CD4-positive, alpha-beta memory T cell (primary cell): Measurements from ENCODE around the gene MAST4. TPM values are rescaled to one million over a fixed set of nuclear protein-coding genes. Genes with fewer than 3 reads are reported as not detected.

Source experiments
- CTCF ChIA-PET: fragments of 350-600 bp; sonication (Branson Sonifier 250); formaldehyde crosslinking; loops from one replicate; lab custom pipeline; 2021; ENCODE audit warnings: inconsistent platforms; ENCODE audit not compliant: partially characterized antibody; lab: Charles Lee
- POLR2A ChIA-PET: fragments of 350-600 bp; sonication (Branson Sonifier 250); formaldehyde crosslinking; loops from one replicate; lab custom pipeline; 2021; ENCODE audit not compliant: partially characterized antibody; lab: Charles Lee
- DNase-seq, 5 donors: peaks; one replicate each; pipeline versions ENCODE4 v3.0.0 to v3.0.0-alpha.2; 2020 to 2022; ENCODE audit warnings: mixed read lengths in 1 of 5
- H3K27ac ChIP-seq: one replicate; pipeline ENCODE4 v1.7.0; 2013; ENCODE audit warnings: low read depth, low read length
- H3K27me3 ChIP-seq: 2 replicates; pipeline ENCODE4 v1.7.0; 2013; ENCODE audit warnings: mild to moderate bottlenecking, low read length, moderate library complexity; ENCODE audit not compliant: insufficient read depth
- H3K36me3 ChIP-seq: 2 replicates; pipeline ENCODE4 v1.7.0; 2013; ENCODE audit warnings: mild to moderate bottlenecking, low read length, moderate library complexity; ENCODE audit not compliant: insufficient read depth
- H3K4me1 ChIP-seq: 2 replicates; pipeline ENCODE4 v1.7.0; 2013; ENCODE audit warnings: mild to moderate bottlenecking, low read length, moderate library complexity; ENCODE audit not compliant: insufficient read depth
- H3K4me3 ChIP-seq, 2 donors: one replicate each; pipeline ENCODE4 v1.7.0; 2013; ENCODE audit warnings: low read length in 2 of 2, mild to moderate bottlenecking in 1 of 2
- H3K9me3 ChIP-seq, 2 donors: one replicate each; pipeline ENCODE4 v1.7.0; 2013; ENCODE audit warnings: low read length in 2 of 2, control low read depth in 1 of 2; ENCODE audit not compliant: control insufficient read depth in 1 of 2
- H3K27ac Mint-ChIP-seq, 7 donors: one replicate each; pipeline ENCODE4 v1.8.0; 2020 to 2021; ENCODE audit warnings: mixed read lengths in 7 of 7, mild to moderate bottlenecking in 6 of 7, inconsistent platforms in 3 of 7, moderate library complexity in 3 of 7
- H3K27me3 Mint-ChIP-seq, 2 donors: one replicate each; pipeline ENCODE4 v1.8.0; 2020 to 2021; ENCODE audit warnings: mixed read lengths in 2 of 2
- H3K36me3 Mint-ChIP-seq, 2 donors: one replicate each; pipeline ENCODE4 v1.8.0; 2020 to 2021; ENCODE audit warnings: mixed read lengths in 2 of 2, inconsistent platforms in 1 of 2, mild to moderate bottlenecking in 1 of 2
- H3K4me1 Mint-ChIP-seq, 4 donors: one replicate each; pipeline ENCODE4 v1.8.0; 2020 to 2021; ENCODE audit warnings: mixed read lengths in 4 of 4, mild to moderate bottlenecking in 1 of 4
- H3K4me3 Mint-ChIP-seq, 8 donors: one replicate each; pipeline ENCODE4 v1.8.0; 2020 to 2021; ENCODE audit warnings: mixed read lengths in 8 of 8, mild to moderate bottlenecking in 7 of 8, moderate library complexity in 6 of 8, inconsistent platforms in 3 of 8
- H3K9me3 Mint-ChIP-seq, 8 donors: one replicate each; pipeline ENCODE4 v1.8.0; 2020 to 2021; ENCODE audit warnings: mixed read lengths in 8 of 8, mild to moderate bottlenecking in 5 of 8, inconsistent platforms in 3 of 8, moderate library complexity in 1 of 8
- intact Hi-C: fragments of 100-400 bp; cut with micrococcal nuclease; formaldehyde crosslinking; loops from one replicate; pipeline ENCODE4 v1.15.1; 2023
- polyA plus RNA-seq, 2 donors: library from polyadenylated mRNA; unstranded; fragments of 300-500 nt; fragmentation: Illumina TruSeq; gene quantifications; one replicate each; pipeline ENCODE4 v1.2.3, GENCODE V29; 2021
- total RNA-seq, 2 experiments: library from RNA; stranded (reverse); gene quantifications; one replicate each; pipeline ENCODE4 v1.2.3, GENCODE V29; 2021

The MAST4 gene
- total and polyA plus RNA-seq, 4 experiments from 2014 or later, result 9.2 to 27.0 (median 21.3) TPM

DNA sequence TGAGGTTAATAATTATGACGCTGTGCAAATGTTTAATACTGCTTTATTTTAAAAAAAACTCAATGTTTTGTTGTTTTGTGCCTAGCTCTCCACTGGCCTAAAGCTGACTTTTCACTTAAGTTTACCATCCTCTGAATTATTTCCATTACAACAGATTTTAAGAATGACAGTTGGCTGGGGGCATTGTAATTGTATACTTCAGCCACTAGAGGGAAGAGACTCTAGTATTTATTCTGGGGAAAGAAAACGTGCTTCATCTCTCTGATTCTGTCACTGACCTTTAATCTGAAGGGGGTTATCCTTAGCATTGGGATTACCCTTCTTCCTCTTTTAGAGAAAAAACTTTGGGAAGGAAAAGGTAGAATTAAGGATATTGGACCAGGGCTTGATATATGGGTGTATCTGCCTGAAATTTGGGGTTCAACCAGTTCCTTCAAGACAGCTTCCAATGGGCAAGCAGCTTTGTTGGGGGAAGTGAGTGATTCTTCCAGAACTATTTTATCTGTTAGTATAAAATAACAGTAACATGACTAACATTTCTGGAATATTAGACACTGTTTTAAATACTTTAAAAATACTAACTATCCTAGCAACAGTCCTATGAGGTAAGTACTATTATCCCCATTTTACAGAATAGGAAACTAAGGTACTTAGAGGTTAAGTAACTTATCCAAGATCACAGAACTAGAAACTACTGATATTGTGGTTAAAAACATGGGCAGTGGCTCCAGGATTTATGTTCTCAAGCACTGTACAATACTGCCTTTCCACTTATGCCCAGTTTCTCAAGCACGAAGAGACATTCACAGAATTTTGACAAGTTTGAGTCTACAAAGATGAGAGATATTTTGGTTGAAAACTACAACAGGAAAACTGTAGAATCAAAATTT, 392.0 kb downstream of the MAST4 start:
- Histone ChIP-seq H3K9me3 (no peaks in the 10 kb centered on the region), H3K27me3 (no peaks in the 10 kb centered on the region), H3K27ac (no peak overlapping the region), H3K36me3 (no peaks in the 10 kb centered on the region), H3K4me3 (no peak overlapping the region), H3K4me1 (peaks cover 3% of the 10 kb centered on the region)
- CTCF ChIA-PET, result interaction anchor here (0.7 to 3.9 kb wide), 25 partner anchors 9 to 235 kb away, joined by 3 to 28 read pairs (median 4); no protein-coding TSS in a partner anchor
- H3K27ac Mint-ChIP-seq, result peak overlapping the region in 1 of 7 donors; percentile 48
- DNase-seq, result peak in 4 of 5 donors; percentile 32 to 39 (median 36)
- H3K4me3 Mint-ChIP-seq, result no peak overlapping the region
- no peaks in the 10 kb centered on the region for H3K9me3 Mint-ChIP-seq
- POLR2A ChIA-PET, result interaction anchor here (1.0 to 1.9 kb wide), 3 partner anchors 219 to 234 kb away, joined by 3 to 5 read pairs (median 3); no protein-coding TSS in a partner anchor
- peaks cover 0 to 4% (median 2%) of the 10 kb centered on the region in 4 donors for H3K4me1 Mint-ChIP-seq
- no peaks in the 10 kb centered on the region for H3K27me3 Mint-ChIP-seq
- no peaks in the 10 kb centered on the region for H3K36me3 Mint-ChIP-seq
- intact Hi-C loops, result loop anchor here (1.0 to 10.0 kb wide), 6 partner anchors 16 to 221 kb away; no protein-coding TSS in a partner anchor

DNA sequence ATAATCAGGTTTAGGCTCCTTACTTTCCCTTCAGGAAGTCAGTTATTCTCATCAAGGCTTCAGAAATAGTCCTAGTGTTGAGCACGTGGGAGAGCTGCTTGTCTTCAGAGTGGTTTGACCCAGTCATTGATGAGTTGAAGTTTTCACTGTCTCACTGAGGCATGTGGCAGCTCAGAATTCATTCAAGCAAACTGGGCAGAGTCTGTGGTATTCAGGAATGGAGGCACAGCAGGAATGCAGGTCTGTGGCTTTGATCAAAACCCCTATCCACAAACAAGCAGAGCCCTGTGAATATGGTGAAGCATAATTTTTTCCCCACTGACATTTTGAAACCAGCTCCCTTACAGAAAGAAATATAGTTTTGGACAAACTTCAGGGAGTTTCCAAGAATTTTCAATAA, 393.1 kb downstream of the MAST4 start:
- CTCF ChIA-PET, result interaction anchor here (1.0 to 3.3 kb wide), 9 partner anchors 10 to 220 kb away, joined by 3 to 22 read pairs (median 4); no protein-coding TSS in a partner anchor
- intact Hi-C loops, result loop anchor here (2.0 to 10.0 kb wide), 4 partner anchors 46 to 168 kb away; no protein-coding TSS in a partner anchor

DNA sequence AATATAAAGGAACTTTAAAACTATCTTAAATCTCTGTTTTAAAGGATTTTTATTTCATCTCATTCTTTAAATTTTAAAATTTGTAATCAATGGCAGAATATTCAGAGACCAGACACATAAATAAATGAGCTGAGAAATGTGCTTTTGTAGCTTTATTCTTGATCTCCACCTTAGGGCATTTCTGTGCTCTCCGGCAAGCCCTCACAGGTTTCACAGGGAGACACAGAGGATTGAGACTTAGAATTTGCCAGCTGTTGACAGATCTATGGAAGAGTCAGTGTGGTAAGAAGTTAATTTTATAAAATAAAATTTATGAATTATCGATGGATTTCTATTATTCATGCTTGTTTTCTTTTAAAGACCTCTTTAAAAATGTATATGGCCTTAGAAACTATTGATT, 393.6 kb downstream of the MAST4 start:
- peaks cover 0 to 6% (median 2%) of the 10 kb centered on the region in 4 donors for H3K4me1 Mint-ChIP-seq
- ChIA-PET POLR2A (no interaction called here), CTCF (interaction anchor here (1.2 to 3.3 kb wide), 8 partner anchors 11 to 220 kb away, joined by 3 to 22 read pairs (median 4); no protein-coding TSS in a partner anchor)
- intact Hi-C loops, result loop anchor here (2.0 to 10.0 kb wide), 4 partner anchors 45 to 167 kb away; no protein-coding TSS in a partner anchor
- peaks cover 3% of the 10 kb centered on the region for H3K4me1 ChIP-seq
- H3K27me3 Mint-ChIP-seq, result no peaks in the 10 kb centered on the region
- no peaks in the 10 kb centered on the region for H3K9me3 ChIP-seq
- H3K4me3 Mint-ChIP-seq, result no peak overlapping the region
- no peak overlapping the region for H3K27ac ChIP-seq
- no peak overlapping the region for H3K27ac Mint-ChIP-seq
- DNase-seq, result no peak
- H3K36me3 ChIP-seq, result no peaks in the 10 kb centered on the region
- H3K36me3 Mint-ChIP-seq, result no peaks in the 10 kb centered on the region
- no peaks in the 10 kb centered on the region for H3K9me3 Mint-ChIP-seq
- no peaks in the 10 kb centered on the region for H3K27me3 ChIP-seq
- no peak overlapping the region for H3K4me3 ChIP-seq

More for the DNA sequence above, 393.1 kb downstream of the MAST4 start:
- Histone ChIP-seq H3K27me3 (no peaks in the 10 kb centered on the region), H3K4me1 (peaks cover 3% of the 10 kb centered on the region), H3K27ac (no peak overlapping the region), H3K36me3 (no peaks in the 10 kb centered on the region), H3K9me3 (no peaks in the 10 kb centered on the region), H3K4me3 (no peak overlapping the region)
- Mint-ChIP-seq H3K36me3 (no peaks in the 10 kb centered on the region), H3K4me1 (peaks cover 0 to 6% (median 2%) of the 10 kb centered on the region in 4 donors), H3K27me3 (no peaks in the 10 kb centered on the region), H3K27ac (no peak overlapping the region), H3K9me3 (no peaks in the 10 kb centered on the region), H3K4me3 (no peak overlapping the region)
- POLR2A ChIA-PET, result no interaction called here
- no peak for DNase-seq

DNA sequence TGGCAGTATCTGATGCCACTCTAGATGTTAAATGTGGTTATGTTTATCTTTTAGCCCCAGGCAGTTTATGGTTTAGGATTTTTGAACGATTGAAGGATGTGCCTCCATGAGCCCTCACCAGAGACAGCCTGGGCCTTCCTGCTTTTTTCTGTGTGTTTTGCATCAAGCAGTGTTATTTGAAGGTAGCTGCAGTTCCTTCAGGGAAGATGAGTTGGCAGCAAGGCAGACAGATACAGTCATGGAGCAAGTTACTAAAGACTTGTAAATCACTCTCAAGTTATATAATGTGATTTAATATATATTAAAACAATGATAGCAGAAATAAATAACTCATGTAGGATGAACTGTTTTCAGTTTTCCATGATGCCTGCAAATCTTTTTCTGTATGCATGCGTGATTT, 395.6 kb downstream of the MAST4 start:
- Mint-ChIP-seq H3K36me3 (no peaks in the 10 kb centered on the region), H3K27me3 (no peaks in the 10 kb centered on the region), H3K27ac (no peak overlapping the region), H3K4me3 (no peak overlapping the region), H3K4me1 (peaks cover 0 to 6% (median 2%) of the 10 kb centered on the region in 4 donors), H3K9me3 (no peaks in the 10 kb centered on the region)
- Histone ChIP-seq H3K27me3 (no peaks in the 10 kb centered on the region), H3K36me3 (no peaks in the 10 kb centered on the region), H3K4me1 (peaks cover 3% of the 10 kb centered on the region), H3K9me3 (no peaks in the 10 kb centered on the region), H3K4me3 (no peak overlapping the region), H3K27ac (no peak overlapping the region)
- CTCF ChIA-PET, result interaction anchor here (1.2 to 1.6 kb wide), 2 partner anchors 165 to 217 kb away, joined by 3 to 4 read pairs; no protein-coding TSS in a partner anchor
- intact Hi-C loops, result no loop called here
- no peak for DNase-seq
- POLR2A ChIA-PET, result no interaction called here

DNA sequence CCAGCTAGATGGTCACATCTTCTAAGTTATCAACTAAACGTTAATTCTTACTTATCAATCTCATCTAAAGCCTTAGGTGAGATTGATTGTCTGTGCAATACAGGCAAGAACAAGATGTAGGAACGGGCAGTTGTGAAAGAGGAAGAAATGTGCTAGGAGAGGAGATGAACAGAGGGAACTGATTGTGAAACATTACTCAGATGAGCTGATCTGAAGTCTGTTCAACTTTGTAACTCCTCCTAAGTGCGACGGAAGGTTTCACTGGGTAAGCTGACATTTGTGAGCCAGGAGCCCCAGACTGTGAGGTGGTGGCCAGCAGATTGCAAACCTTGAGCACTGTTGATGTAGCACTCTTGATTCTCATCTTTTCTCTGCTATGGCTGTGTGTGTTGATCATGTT, 396.4 kb downstream of the MAST4 start:
- no peaks in the 10 kb centered on the region for H3K36me3 Mint-ChIP-seq
- no peak overlapping the region for H3K27ac ChIP-seq

DNA sequence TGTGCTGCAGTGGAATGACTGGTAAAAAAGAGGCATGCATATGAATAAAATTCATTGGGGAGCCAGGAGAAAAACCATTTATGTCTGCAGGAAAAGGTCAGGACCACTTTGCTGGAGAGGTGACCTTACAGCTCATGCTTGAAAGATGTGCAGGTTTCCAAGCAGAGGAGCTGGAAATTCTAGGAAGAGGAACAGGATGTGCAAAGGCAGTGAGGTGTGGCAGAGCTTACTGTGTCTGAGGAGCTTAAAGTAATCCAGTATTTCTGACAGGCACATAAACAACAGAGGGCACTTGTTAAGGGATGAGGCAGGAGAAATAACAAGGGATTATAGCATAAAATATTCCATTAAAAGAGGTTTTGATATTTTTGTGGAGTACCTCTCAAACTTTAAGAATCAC, 397.3 kb downstream of the MAST4 start:
- Histone ChIP-seq H3K4me1 (no peaks in the 10 kb centered on the region), H3K27me3 (no peaks in the 10 kb centered on the region), H3K4me3 (no peak overlapping the region), H3K27ac (no peak overlapping the region), H3K36me3 (no peaks in the 10 kb centered on the region), H3K9me3 (no peaks in the 10 kb centered on the region)
- H3K36me3 Mint-ChIP-seq, result no peaks in the 10 kb centered on the region
- POLR2A ChIA-PET, result interaction anchor here (1.3 kb wide), 1 partner anchor 42 kb away, joined by 4 read pairs; no protein-coding TSS in a partner anchor
- peaks cover 0 to 3% (median 0%) of the 10 kb centered on the region in 4 donors for H3K4me1 Mint-ChIP-seq
- CTCF ChIA-PET, result interaction anchor here (0.8 to 1.6 kb wide), 5 partner anchors 10 to 215 kb away, joined by 3 to 4 read pairs (median 4); no protein-coding TSS in a partner anchor
- no peaks in the 10 kb centered on the region for H3K27me3 Mint-ChIP-seq
- H3K9me3 Mint-ChIP-seq, result no peaks in the 10 kb centered on the region
- no peak overlapping the region for H3K4me3 Mint-ChIP-seq
- DNase-seq, result no peak
- intact Hi-C loops, result no loop called here
- no peak overlapping the region for H3K27ac Mint-ChIP-seq

More for the DNA sequence above, 396.4 kb downstream of the MAST4 start:
- Mint-ChIP-seq H3K27ac (no peak overlapping the region), H3K4me1 (peaks cover 0 to 6% (median 2%) of the 10 kb centered on the region in 4 donors), H3K9me3 (no peaks in the 10 kb centered on the region), H3K27me3 (no peaks in the 10 kb centered on the region), H3K4me3 (no peak overlapping the region)
- Histone ChIP-seq H3K36me3 (no peaks in the 10 kb centered on the region), H3K9me3 (no peaks in the 10 kb centered on the region), H3K27me3 (no peaks in the 10 kb centered on the region), H3K4me3 (no peak overlapping the region), H3K4me1 (peaks cover 3% of the 10 kb centered on the region)
- no peak for DNase-seq
- ChIA-PET CTCF (interaction anchor here (1.3 to 1.6 kb wide), 4 partner anchors 9 to 164 kb away, joined by 3 to 4 read pairs (median 4); no protein-coding TSS in a partner anchor), POLR2A (interaction anchor here (1.3 kb wide), 1 partner anchor 43 kb away, joined by 4 read pairs; no protein-coding TSS in a partner anchor)
- intact Hi-C loops, result no loop called here
